Right lobe of liver (tissue), 4 donors: Measurements from ENCODE around the gene LILRB4.
"Not testable (repeated sequence)": the region's sequence is repeated elsewhere in the genome, so short reads cannot be mapped to it uniquely, and the experiment has no call there.

Experiments
- POLR2A ChIP-seq: fragments of 450-650 bp; IDR thresholded peaks from one replicate; pipeline ENCODE4 v1.6.1; 2017; ENCODE audit warnings: antibody characterized with exemption, mild to moderate bottlenecking
- TF ChIP-seq, protein P1 (sequence below), 4 donors: fragments of 200-600 bp in 3 of 4; fragments of 450-650 bp in 1 of 4; IDR thresholded peaks; one replicate each; pipeline versions ENCODE4 v1.5.1 to v1.8.0; 2016 to 2022; ENCODE audit warnings: antibody characterized with exemption in 4 of 4, mild to moderate bottlenecking in 2 of 4
- donor health status: DM: no; HTN: no; CAD: no.
- donor health status: DM: no; HTN: no; CAD: no.
- donor health status: DM: no; HTN: yes; CAD: no.

DNA sequence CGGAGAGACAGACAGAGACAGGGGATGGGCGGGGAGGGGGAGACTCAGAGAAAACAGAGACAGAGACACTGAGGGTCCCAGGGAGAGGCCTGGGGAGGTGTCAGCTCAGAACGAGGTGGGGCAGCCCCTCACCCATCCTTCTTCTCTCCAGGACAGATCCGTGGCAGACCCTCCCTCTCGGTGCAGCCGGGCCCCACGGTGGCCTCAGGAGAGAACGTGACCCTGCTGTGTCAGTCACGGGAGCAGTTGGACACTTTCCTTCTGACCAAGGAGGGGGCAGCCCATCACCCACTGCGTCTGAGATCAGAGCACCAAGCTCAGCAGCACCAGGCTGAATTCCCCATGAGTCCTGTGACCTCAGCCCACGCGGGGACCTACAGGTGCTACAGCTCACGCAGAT, 47.2 kb downstream of the LILRB4 start:
- not testable (repeated sequence) for TF ChIP-seq POLR2A
- TF ChIP-seq, protein P1, sequence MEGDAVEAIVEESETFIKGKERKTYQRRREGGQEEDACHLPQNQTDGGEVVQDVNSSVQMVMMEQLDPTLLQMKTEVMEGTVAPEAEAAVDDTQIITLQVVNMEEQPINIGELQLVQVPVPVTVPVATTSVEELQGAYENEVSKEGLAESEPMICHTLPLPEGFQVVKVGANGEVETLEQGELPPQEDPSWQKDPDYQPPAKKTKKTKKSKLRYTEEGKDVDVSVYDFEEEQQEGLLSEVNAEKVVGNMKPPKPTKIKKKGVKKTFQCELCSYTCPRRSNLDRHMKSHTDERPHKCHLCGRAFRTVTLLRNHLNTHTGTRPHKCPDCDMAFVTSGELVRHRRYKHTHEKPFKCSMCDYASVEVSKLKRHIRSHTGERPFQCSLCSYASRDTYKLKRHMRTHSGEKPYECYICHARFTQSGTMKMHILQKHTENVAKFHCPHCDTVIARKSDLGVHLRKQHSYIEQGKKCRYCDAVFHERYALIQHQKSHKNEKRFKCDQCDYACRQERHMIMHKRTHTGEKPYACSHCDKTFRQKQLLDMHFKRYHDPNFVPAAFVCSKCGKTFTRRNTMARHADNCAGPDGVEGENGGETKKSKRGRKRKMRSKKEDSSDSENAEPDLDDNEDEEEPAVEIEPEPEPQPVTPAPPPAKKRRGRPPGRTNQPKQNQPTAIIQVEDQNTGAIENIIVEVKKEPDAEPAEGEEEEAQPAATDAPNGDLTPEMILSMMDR (IDR thresholded peaks at IDR 0.05) = not testable (repeated sequence)
